Gastroesophageal sphincter (tissue), 4 donors: ENCODE data around the gene GALNT9. TPM values are rescaled to one million over a fixed set of nuclear protein-coding genes. Genes with fewer than 3 reads are reported as not detected.

ENCODE experiments used
- ATAC-seq: fragments of 150-250 bp; one replicate; pipeline ENCODE4 v1.9.1; 2016; ENCODE audit warnings: mild to moderate bottlenecking, moderate library complexity
- H3K27ac ChIP-seq, 4 donors: fragments of 200-600 bp; sonication (generic) in 3 of 4; 1 replicate in 3 of 4; 2 replicates in 1 of 4; pipeline ENCODE4 v1.5.1; 2016 to 2019
- H3K27me3 ChIP-seq: fragments of 200-600 bp; sonication (generic); one replicate; pipeline ENCODE4 v1.5.1; 2019
- H3K36me3 ChIP-seq, 2 donors: fragments of 200-600 bp; sonication (generic); one replicate each; pipeline ENCODE4 v1.5.1; 2019; ENCODE audit warnings: control low read depth in 1 of 2
- H3K4me1 ChIP-seq, 3 donors: fragments of 200-600 bp; sonication (generic); 1 replicate in 2 of 3; 2 replicates in 1 of 3; pipeline ENCODE4 v1.5.1; 2016 to 2019; ENCODE audit warnings: control low read depth in 2 of 3
- H3K4me3 ChIP-seq, 2 donors: fragments of 200-600 bp; sonication (generic); one replicate each; pipeline ENCODE4 v1.5.1; 2019; ENCODE audit warnings: mild to moderate bottlenecking in 1 of 2, moderate library complexity in 1 of 2
- H3K9me3 ChIP-seq, 3 donors: fragments of 200-600 bp; sonication (generic); one replicate each; pipeline ENCODE4 v1.5.1; 2017 to 2019; ENCODE audit warnings: control low read depth in 2 of 3
- EP300 ChIP-seq: sonication (generic); formaldehyde crosslinking; IDR thresholded peaks from one replicate; pipeline ENCODE4 v1.6.1; 2017; ENCODE audit warnings: antibody characterized with exemption, mild to moderate bottlenecking
- POLR2A ChIP-seq, 2 donors: fragments of 450-650 bp; IDR thresholded peaks; one replicate each; pipeline ENCODE4 v1.6.1; 2017; ENCODE audit warnings: antibody characterized with exemption in 2 of 2, mild to moderate bottlenecking in 2 of 2, moderate library complexity in 1 of 2
- POLR2AphosphoS5 ChIP-seq: sonication (generic); formaldehyde crosslinking; IDR thresholded peaks from one replicate; pipeline ENCODE4 v1.6.1; 2017; ENCODE audit warnings: antibody characterized with exemption
- WGBS, 2 donors: methylation state at CpG; one replicate each; pipeline ENCODE4 v1.1.5; 2018; ENCODE audit warnings: low coverage in 1 of 2; 5-methylcytosine and 5-hydroxymethylcytosine counted together
- small RNA-seq, 4 donors: library from RNA; depleted of rRNA; stranded (forward); fragments of <200 nt; gene quantifications; one replicate each; pipeline ENCODE3, GENCODE V24; 2016
- total RNA-seq, 4 donors: library from RNA; depleted of rRNA; stranded (reverse); fragments of >200 nt; gene quantifications; one replicate each; pipeline ENCODE4 v1.1.0, GENCODE V29; 2016
- TF ChIP-seq, protein P1 (sequence below), 4 experiments: fragments of 200-600 bp in 2 of 4; fragments of 450-650 bp in 2 of 4; sonication (generic) in 1 of 4; IDR thresholded peaks; one replicate each; pipeline ENCODE4 v1.5.1; 2017 to 2019; ENCODE audit warnings: antibody characterized with exemption in 4 of 4, mild to moderate bottlenecking in 2 of 4, moderate library complexity in 2 of 4

GALNT9 gene
- total RNA-seq, 4 donors from 2014 or later = 2.0 TPM; not detected in 3

GRCh38 chr12:132148368-132149045 is 180.9 kb downstream of the GALNT9 start:
- no peaks in the 10 kb centered on the region for H3K9me3 ChIP-seq
- peaks cover 0 to 19% (median 8%) of the 10 kb centered on the region in 3 donors for H3K4me1 ChIP-seq
- TF ChIP-seq POLR2AphosphoS5 (no peak), EP300 (no peak), POLR2A (IDR thresholded peaks at IDR 0.05) (no peak)
- TF ChIP-seq, protein P1, sequence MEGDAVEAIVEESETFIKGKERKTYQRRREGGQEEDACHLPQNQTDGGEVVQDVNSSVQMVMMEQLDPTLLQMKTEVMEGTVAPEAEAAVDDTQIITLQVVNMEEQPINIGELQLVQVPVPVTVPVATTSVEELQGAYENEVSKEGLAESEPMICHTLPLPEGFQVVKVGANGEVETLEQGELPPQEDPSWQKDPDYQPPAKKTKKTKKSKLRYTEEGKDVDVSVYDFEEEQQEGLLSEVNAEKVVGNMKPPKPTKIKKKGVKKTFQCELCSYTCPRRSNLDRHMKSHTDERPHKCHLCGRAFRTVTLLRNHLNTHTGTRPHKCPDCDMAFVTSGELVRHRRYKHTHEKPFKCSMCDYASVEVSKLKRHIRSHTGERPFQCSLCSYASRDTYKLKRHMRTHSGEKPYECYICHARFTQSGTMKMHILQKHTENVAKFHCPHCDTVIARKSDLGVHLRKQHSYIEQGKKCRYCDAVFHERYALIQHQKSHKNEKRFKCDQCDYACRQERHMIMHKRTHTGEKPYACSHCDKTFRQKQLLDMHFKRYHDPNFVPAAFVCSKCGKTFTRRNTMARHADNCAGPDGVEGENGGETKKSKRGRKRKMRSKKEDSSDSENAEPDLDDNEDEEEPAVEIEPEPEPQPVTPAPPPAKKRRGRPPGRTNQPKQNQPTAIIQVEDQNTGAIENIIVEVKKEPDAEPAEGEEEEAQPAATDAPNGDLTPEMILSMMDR (IDR thresholded peaks at IDR 0.05) = no peak
- H3K4me3 ChIP-seq = no peak overlapping the region
- no peak for ATAC-seq
- peaks cover 0 to 54% of the 10 kb centered on the region in 2 donors for H3K36me3 ChIP-seq
- no peaks in the 10 kb centered on the region for H3K27me3 ChIP-seq
- WGBS, 2 donors = 80 to 100% methylated on average over 1 to 6 of the region's 41 CpGs
- no peak overlapping the region for H3K27ac ChIP-seq

- Histone ChIP-seq H3K27me3 (no peaks in the 10 kb centered on the region), H3K4me1 (peaks cover 0 to 27% (median 16%) of the 10 kb centered on the region in 3 donors), H3K9me3 (no peaks in the 10 kb centered on the region), H3K27ac (no peak overlapping the region), H3K4me3 (no peak overlapping the region), H3K36me3 (peaks cover 0 to 54% of the 10 kb centered on the region in 2 donors)
- ATAC-seq = no peak
- TF ChIP-seq POLR2A (IDR thresholded peaks at IDR 0.05) = no peak
- TF ChIP-seq, protein P1 (IDR thresholded peaks at IDR 0.05) = no peak
- no peak for TF ChIP-seq POLR2AphosphoS5
- no peak for TF ChIP-seq EP300
- WGBS, 2 donors = no CpG with 5 or more reads among the region's 38 CpGs
These were observed 181.7 kb downstream of the GALNT9 start for GRCh38 chr12:132147423-132148367.

GRCh38 chr12:132146772-132147422 is 182.5 kb downstream of the GALNT9 start:
- H3K4me1 ChIP-seq = peaks cover 0 to 35% (median 18%) of the 10 kb centered on the region in 3 donors
- H3K4me3 ChIP-seq = no peak overlapping the region
- WGBS, 2 donors = 84 to 85% methylated on average over 6 of the region's 19 CpGs
- peaks cover 0 to 55% of the 10 kb centered on the region in 2 donors for H3K36me3 ChIP-seq
- no peaks in the 10 kb centered on the region for H3K9me3 ChIP-seq
- no peak overlapping the region for H3K27ac ChIP-seq
- no peak for TF ChIP-seq POLR2A (IDR thresholded peaks at IDR 0.05)
- TF ChIP-seq, protein P1 (IDR thresholded peaks at IDR 0.05) = no peak
- TF ChIP-seq POLR2AphosphoS5 = no peak
- no peak for TF ChIP-seq EP300
- ATAC-seq = no peak
- H3K27me3 ChIP-seq = no peaks in the 10 kb centered on the region

Small RNA genes lying within 50 kb of the gene (small RNA-seq; reads per million reads assigned to genes)
- gene AC138466.3 = 0 reads per million in 4 donors

Other genes with a start within 250 kb of the GALNT9 start
- 10 to 100 TPM in 3 of 4 donors, 1 to 10 TPM in 1; 4.8 to 14.7 (median 11.7) TPM for gene DDX51, start 185.3 kb downstream of the GALNT9 start, total RNA-seq
- 10 to 100 TPM in 2 of 4 donors, 1 to 10 TPM in 2; 7.5 to 13.4 (median 9.5) TPM for gene NOC4L, start 185.1 kb downstream of the GALNT9 start, total RNA-seq
- gene FBRSL1, start 160.6 kb upstream of the GALNT9 start, total RNA-seq = 10 to 100 TPM in 2 of 4 donors, 1 to 10 TPM in 2; 8.5 to 24.7 (median 15.5) TPM